AG10803 (cell line): ENCODE data around the gene C5orf47.

Source experiments
- DNase-seq: peaks from one replicate; pipeline ENCODE4 v3.0.0; 2010; ENCODE audit warnings: low read depth
- H3K4me3 ChIP-seq: 2 replicates; pipeline ENCODE4 v1.5.1; 2011; ENCODE audit warnings: mild to moderate bottlenecking, low read length, control low read depth
- TF ChIP-seq, protein P1 (sequence below): conservative IDR thresholded peaks from 2 replicates; pipeline ENCODE4 v1.5.1; 2011; ENCODE audit warnings: mild to moderate bottlenecking, low read length, control low read depth, inconsistent platforms

Gene C5orf47

DNA sequence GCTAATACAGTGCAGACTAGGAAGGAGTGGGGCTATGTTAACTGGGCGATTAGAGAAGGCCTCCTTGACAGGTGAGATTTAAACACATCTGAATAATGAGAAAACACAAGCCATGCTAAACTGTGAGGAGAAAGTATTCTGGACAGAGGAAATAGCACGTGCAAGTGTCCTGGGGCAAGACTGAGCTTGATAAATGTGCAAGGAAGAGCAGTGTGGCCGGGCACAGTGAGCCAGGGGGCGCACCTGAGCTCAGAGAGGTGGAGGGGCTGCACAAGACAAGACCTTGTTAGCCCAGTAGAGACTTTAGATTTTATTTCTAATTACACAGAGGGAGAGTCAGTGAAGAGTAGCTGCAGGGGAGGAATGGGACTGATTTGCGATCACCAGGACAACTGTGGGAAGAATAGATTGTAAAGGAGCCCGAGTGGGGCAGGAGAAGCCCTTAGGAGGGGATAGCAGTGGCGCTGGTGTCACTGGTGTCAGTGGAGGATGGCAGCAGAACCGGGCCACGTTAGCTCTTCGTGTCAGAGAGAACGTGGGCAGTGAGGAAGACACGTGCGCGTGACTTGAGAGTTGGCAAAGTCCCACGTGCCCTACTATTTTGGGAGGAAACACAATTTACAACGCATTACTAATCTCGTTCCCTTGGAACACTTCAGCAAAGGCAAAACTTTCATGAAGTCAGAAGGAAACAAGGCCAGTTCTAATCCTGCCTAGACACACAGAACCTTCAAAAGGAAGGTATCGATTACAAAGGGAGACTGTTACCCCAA is 17.9 kb upstream of the C5orf47 start:
- TF ChIP-seq, protein P1, sequence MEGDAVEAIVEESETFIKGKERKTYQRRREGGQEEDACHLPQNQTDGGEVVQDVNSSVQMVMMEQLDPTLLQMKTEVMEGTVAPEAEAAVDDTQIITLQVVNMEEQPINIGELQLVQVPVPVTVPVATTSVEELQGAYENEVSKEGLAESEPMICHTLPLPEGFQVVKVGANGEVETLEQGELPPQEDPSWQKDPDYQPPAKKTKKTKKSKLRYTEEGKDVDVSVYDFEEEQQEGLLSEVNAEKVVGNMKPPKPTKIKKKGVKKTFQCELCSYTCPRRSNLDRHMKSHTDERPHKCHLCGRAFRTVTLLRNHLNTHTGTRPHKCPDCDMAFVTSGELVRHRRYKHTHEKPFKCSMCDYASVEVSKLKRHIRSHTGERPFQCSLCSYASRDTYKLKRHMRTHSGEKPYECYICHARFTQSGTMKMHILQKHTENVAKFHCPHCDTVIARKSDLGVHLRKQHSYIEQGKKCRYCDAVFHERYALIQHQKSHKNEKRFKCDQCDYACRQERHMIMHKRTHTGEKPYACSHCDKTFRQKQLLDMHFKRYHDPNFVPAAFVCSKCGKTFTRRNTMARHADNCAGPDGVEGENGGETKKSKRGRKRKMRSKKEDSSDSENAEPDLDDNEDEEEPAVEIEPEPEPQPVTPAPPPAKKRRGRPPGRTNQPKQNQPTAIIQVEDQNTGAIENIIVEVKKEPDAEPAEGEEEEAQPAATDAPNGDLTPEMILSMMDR = no peak
- no peak overlapping the region for H3K4me3 ChIP-seq
- peak; percentile 12 for DNase-seq

- DNase-seq = no peak
- H3K4me3 ChIP-seq = no peak overlapping the region
- TF ChIP-seq, protein P1 = no peak
Observed at GRCh38 chr5:173971681-173972345, 17.2 kb upstream of the C5orf47 start.

DNA sequence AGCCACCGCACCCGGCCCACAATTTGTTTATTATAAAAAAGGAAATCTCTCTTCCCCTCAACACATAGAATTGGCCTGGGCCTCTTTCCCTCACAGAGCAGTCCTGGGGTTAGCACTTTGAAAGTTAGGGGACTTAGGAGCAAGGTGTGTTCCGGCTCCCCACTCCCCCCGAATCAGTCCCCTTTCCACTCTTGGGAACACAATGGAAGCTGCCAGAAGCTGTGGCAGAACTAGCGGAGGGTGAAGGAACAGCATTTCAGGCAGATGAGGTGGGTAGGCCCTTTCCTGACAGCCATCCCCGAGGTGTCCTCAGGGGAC is 16.4 kb upstream of the C5orf47 start:
- TF ChIP-seq, protein P1 = no peak
- DNase-seq = no peak
- H3K4me3 ChIP-seq = peak overlapping the region; percentile 60

- TF ChIP-seq, protein P1 = peak; percentile 90
- peak; percentile 74 for DNase-seq
- peak overlapping the region; percentile 60 for H3K4me3 ChIP-seq
Observed at GRCh38 chr5:173972925-173973615, 15.9 kb upstream of the C5orf47 start.

GRCh38 chr5:173973616-173973969 is 15.4 kb upstream of the C5orf47 start:
- H3K4me3 ChIP-seq = peak overlapping the region; percentile 60
- no peak for DNase-seq
- TF ChIP-seq, protein P1 = no peak

GRCh38 chr5:173974688-173975239 is 14.2 kb upstream of the C5orf47 start:
- no peak overlapping the region for H3K4me3 ChIP-seq
- no peak for DNase-seq
- TF ChIP-seq, protein P1 = no peak
